Transverse colon (tissue), 4 donors: ENCODE data around the gene VPS35L.

Experiments
- EP300 ChIP-seq: sonication (generic); formaldehyde crosslinking; IDR thresholded peaks from one replicate; pipeline ENCODE4 v1.6.1; 2017; ENCODE audit warnings: antibody characterized with exemption, low read depth
- POLR2AphosphoS5 ChIP-seq, 3 donors: sonication (generic); formaldehyde crosslinking; IDR thresholded peaks; one replicate each; pipeline ENCODE4 v1.6.1; 2016; ENCODE audit warnings: antibody characterized with exemption in 3 of 3
- TF ChIP-seq, protein P1 (sequence below), 5 experiments: fragments of 200-600 bp in 3 of 5; fragments of 450-650 bp in 2 of 5; sonication (generic) in 3 of 5; IDR thresholded peaks; 1 replicate in 2 of 5; 2 replicates in 3 of 5; pipeline ENCODE4 v1.5.1; 2016 to 2017; ENCODE audit warnings: antibody characterized with exemption in 5 of 5, inconsistent platforms in 3 of 5, mild to moderate bottlenecking in 2 of 5, moderate library complexity in 1 of 5

DNA sequence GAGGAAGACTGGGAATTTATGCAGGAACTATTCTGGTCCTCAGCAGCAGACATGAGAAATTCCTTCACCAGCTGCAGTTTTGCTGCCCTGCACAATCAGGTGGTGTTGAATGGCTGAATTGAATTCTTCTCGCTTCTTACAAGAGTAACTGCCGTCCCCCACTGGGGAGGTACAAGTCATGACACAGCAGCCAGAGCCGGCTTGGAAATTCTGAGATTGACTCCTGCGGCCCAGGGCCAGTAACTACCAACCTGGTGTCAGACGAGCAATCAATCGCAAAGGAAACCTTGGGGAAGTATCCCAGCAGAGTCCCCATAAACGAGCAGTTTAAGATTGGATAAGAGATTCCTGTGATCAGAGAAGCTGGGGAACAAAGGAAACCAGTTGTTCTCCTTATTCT is 131.8 kb downstream of the VPS35L start:
- TF ChIP-seq, protein P1, sequence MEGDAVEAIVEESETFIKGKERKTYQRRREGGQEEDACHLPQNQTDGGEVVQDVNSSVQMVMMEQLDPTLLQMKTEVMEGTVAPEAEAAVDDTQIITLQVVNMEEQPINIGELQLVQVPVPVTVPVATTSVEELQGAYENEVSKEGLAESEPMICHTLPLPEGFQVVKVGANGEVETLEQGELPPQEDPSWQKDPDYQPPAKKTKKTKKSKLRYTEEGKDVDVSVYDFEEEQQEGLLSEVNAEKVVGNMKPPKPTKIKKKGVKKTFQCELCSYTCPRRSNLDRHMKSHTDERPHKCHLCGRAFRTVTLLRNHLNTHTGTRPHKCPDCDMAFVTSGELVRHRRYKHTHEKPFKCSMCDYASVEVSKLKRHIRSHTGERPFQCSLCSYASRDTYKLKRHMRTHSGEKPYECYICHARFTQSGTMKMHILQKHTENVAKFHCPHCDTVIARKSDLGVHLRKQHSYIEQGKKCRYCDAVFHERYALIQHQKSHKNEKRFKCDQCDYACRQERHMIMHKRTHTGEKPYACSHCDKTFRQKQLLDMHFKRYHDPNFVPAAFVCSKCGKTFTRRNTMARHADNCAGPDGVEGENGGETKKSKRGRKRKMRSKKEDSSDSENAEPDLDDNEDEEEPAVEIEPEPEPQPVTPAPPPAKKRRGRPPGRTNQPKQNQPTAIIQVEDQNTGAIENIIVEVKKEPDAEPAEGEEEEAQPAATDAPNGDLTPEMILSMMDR (IDR thresholded peaks at IDR 0.05), result no peak
- TF ChIP-seq POLR2AphosphoS5 (IDR thresholded peaks at IDR 0.05) (no peak), EP300 (no peak)
